Brain microvascular endothelial cell (primary cell): Measurements from ENCODE around the gene ADGB.

Experiments used
- DNase-seq: peaks from one replicate; pipeline ENCODE4 v3.0.0-alpha.2; 2020
- H3K27ac ChIP-seq: fragments of 250-450 bp; sonication (Bioruptor Pico); 2 replicates; pipeline ENCODE4 v1.5.1; 2020; ENCODE audit warnings: mild to moderate bottlenecking, moderate library complexity
- H3K27me3 ChIP-seq: fragments of 250-450 bp; sonication (Bioruptor Pico); replicated peaks from 2 replicates; pipeline ENCODE4 v1.5.1; 2020; ENCODE audit warnings: mild to moderate bottlenecking
- H3K36me3 ChIP-seq: fragments of 250-450 bp; sonication (Bioruptor Pico); replicated peaks from 2 replicates; pipeline ENCODE4 v1.5.1; 2020; ENCODE audit warnings: mild to moderate bottlenecking
- H3K4me3 ChIP-seq: 2 replicates; pipeline ENCODE4 v1.5.1; 2011; ENCODE audit warnings: low read depth, mild to moderate bottlenecking, control low read depth, low read length, moderate library complexity
- in situ Hi-C: cut with HindIII; loops from 2 replicates; pipeline ENCODE4 v1.10.0; 2017; ENCODE audit warnings: low sequenced_read_pairs, low pct_ligation_motif_present
- TF ChIP-seq, protein P1 (sequence below): IDR thresholded peaks from 2 replicates; pipeline ENCODE4 v1.5.1; 2011; ENCODE audit warnings: low read depth, mild to moderate bottlenecking, moderate library complexity, low read length, control low read depth, inconsistent platforms; ENCODE audit errors: missing control alignments

ADGB gene

DNA sequence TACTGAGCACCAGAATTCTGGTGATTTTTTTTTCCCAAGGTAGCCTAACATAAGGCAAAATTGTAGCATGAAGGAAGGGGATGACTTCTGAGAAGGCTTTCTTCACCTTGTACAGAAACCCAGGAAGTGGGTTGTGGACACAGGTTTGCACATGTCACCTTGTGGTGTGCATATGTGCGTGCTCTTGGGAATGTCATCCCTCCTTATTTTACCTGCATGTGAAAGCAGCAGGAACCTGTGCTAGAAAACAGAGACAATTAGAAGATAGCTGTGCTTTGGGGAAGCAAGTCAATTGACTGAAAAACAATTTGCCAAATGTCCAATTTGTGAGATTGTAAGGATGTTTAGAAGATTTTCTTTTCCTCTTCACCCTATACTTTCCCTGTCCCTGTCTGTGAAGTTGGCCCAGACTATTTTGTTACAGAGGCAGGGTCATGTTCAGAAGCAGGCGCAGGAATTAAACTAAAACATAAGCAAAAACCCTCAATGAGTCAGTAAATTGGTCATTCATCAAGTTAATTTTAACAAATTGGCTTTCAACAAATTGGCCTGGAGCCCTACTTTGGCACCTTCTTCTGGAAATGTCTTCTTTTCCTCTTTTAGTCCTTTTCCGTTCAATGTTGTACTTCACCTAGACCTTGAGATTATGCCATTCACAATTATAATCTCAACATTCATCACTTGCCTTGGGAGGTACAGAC is 261.2 kb downstream of the ADGB start:
- Histone ChIP-seq H3K27ac (no peak overlapping the region), H3K4me3 (no peak overlapping the region), H3K27me3 (no peaks in the 10 kb centered on the region), H3K36me3 (no peaks in the 10 kb centered on the region)
- DNase-seq: no peak
- in situ Hi-C loops: no loop called here
- TF ChIP-seq, protein P1, sequence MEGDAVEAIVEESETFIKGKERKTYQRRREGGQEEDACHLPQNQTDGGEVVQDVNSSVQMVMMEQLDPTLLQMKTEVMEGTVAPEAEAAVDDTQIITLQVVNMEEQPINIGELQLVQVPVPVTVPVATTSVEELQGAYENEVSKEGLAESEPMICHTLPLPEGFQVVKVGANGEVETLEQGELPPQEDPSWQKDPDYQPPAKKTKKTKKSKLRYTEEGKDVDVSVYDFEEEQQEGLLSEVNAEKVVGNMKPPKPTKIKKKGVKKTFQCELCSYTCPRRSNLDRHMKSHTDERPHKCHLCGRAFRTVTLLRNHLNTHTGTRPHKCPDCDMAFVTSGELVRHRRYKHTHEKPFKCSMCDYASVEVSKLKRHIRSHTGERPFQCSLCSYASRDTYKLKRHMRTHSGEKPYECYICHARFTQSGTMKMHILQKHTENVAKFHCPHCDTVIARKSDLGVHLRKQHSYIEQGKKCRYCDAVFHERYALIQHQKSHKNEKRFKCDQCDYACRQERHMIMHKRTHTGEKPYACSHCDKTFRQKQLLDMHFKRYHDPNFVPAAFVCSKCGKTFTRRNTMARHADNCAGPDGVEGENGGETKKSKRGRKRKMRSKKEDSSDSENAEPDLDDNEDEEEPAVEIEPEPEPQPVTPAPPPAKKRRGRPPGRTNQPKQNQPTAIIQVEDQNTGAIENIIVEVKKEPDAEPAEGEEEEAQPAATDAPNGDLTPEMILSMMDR: no peak

DNA sequence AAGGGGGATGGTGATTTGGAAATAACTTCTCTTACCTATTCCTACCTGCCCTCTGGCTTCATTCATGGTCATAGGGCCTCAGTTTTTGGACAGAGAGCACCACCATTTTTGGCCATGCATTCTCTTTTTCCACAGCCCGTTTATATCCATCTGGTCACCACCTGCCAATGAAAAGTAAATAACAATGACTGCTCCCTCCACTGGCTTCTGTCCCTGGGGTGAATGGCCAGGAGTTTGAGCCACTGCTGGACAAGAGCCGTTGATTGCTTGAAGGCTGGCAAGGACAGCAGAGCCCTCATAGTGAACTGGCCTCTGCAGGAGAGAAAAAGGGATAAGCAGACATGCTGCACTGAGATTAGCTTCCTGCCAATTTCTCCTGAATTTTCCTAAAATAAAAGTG is 261.8 kb downstream of the ADGB start:
- no peak for DNase-seq
- in situ Hi-C loops: no loop called here
- Histone ChIP-seq H3K27me3 (no peaks in the 10 kb centered on the region), H3K27ac (no peak overlapping the region), H3K4me3 (no peak overlapping the region), H3K36me3 (no peaks in the 10 kb centered on the region)
- TF ChIP-seq, protein P1: no peak

DNA sequence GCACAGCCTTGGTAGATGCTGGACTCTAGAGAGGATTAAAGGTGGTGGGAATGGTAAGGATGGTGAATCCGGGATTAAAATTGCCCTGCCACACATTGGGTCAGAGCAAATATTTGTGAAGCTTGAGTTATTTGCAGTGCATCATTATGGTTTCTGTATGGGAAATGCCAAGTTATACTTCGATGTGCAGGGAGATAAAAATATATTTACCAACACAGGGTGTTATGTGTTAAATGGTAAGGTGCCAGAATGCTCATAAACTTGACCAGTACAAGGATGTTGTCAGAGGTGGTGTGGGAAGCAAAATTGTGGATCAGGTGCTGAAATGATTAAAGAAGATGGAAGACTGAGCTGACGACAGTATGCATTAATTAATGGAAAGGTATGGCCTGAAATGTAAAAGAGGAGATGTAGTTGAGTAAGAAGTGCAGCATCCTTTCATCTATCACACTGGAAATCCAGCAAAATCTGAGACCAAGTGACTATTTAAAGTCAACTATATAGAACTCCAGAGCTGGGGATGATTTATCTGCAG is 262.3 kb downstream of the ADGB start:
- no peaks in the 10 kb centered on the region for H3K36me3 ChIP-seq
- no peaks in the 10 kb centered on the region for H3K27me3 ChIP-seq
- no peak for DNase-seq
- TF ChIP-seq, protein P1: no peak
- no peak overlapping the region for H3K4me3 ChIP-seq
- in situ Hi-C loops: no loop called here
- H3K27ac ChIP-seq: no peak overlapping the region

DNA sequence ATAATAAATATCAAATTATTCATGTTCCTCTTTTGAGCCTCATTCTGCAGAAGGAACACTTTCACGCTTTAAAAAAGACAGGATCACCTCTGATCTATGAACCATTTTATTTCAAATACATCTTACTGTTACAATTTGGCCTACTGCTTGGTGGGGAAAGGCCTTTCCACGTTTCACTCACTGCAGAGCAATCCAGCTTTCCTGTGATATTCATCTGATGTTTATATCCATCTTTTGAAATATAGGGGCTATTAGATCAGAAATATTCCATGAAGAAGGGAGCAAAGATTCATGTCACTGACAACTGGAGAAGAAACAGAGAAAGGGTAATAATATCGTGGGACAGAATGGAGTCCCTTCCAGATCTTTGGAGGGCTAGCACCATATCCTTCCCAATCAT is 262.9 kb downstream of the ADGB start:
- Histone ChIP-seq H3K36me3 (no peaks in the 10 kb centered on the region), H3K27ac (no peak overlapping the region), H3K27me3 (no peaks in the 10 kb centered on the region), H3K4me3 (no peak overlapping the region)
- DNase-seq: no peak
- in situ Hi-C loops: no loop called here
- TF ChIP-seq, protein P1: no peak

GRCh38 chr6:146862508-146862919 is 263.7 kb downstream of the ADGB start:
- Histone ChIP-seq H3K36me3 (no peaks in the 10 kb centered on the region), H3K4me3 (no peak overlapping the region), H3K27ac (no peak overlapping the region), H3K27me3 (no peaks in the 10 kb centered on the region)
- TF ChIP-seq, protein P1: no peak
- DNase-seq: no peak
- in situ Hi-C loops: no loop called here

GRCh38 chr6:146864300-146864699 is 265.5 kb downstream of the ADGB start:
- TF ChIP-seq, protein P1: no peak
- in situ Hi-C loops: no loop called here
- Histone ChIP-seq H3K4me3 (no peak overlapping the region), H3K27ac (no peak overlapping the region), H3K36me3 (no peaks in the 10 kb centered on the region), H3K27me3 (no peaks in the 10 kb centered on the region)
- no peak for DNase-seq
